Psoas muscle (tissue), 8 donors: ENCODE measurements around the gene HMGN1. TPM values are rescaled to one million over a fixed set of nuclear protein-coding genes. Genes with fewer than 3 reads are reported as not detected.

Source experiments
- ATAC-seq, 4 donors: fragments of 200-7000 bp; cut with Tn5 transposase; one replicate each; pipeline ENCODE4 v1.9.1; 2020; ENCODE audit warnings: moderate library complexity in 3 of 4, mild to moderate bottlenecking in 2 of 4
- DNase-seq, 2 donors: peaks; one replicate each; pipeline ENCODE4 v3.0.0-alpha.2; 2020
- H3K27ac ChIP-seq: fragments of 200-600 bp; one replicate; pipeline ENCODE4 v1.8.0; 2022
- H3K27me3 ChIP-seq, 3 donors: fragments of 200-600 bp in 1 of 3; one replicate each; pipeline versions ENCODE4 v1.6.1 to v1.8.0; 2013 to 2022; ENCODE audit warnings: low read length in 2 of 3, mild to moderate bottlenecking in 2 of 3, moderate library complexity in 1 of 3; ENCODE audit not compliant: insufficient read depth in 3 of 3
- H3K36me3 ChIP-seq, 2 donors: fragments of 200-600 bp in 1 of 2; one replicate each; pipeline versions ENCODE4 v1.6.1 to v1.8.0; 2013 to 2022; ENCODE audit warnings: low read depth in 1 of 2, mild to moderate bottlenecking in 1 of 2, moderate library complexity in 1 of 2; ENCODE audit not compliant: insufficient read depth in 1 of 2
- H3K4me1 ChIP-seq: fragments of 200-600 bp; one replicate; pipeline ENCODE4 v1.8.0; 2022
- H3K4me3 ChIP-seq: fragments of 200-600 bp; one replicate; pipeline ENCODE4 v1.8.0; 2022; ENCODE audit warnings: mild to moderate bottlenecking
- H3K9me3 ChIP-seq: fragments of 200-600 bp; one replicate; pipeline ENCODE4 v1.8.0; 2022
- WGBS, 3 donors: extraction: QIAGEN DNeasy Blood & Tissue Kit; methylation state at CpG; one replicate each; pipeline versions ENCODE4 v1.1.6 to v1.1.7; 2013; 5-methylcytosine and 5-hydroxymethylcytosine counted together
- intact Hi-C, 2 donors: fragments of 100-400 bp; cut with DNase I; formaldehyde crosslinking; loops; one replicate each; pipeline versions ENCODE4 v1.11.0 to v1.14.2; 2022
- polyA plus RNA-seq, 3 donors: library from polyadenylated mRNA; stranded (reverse); fragments of 200-250 nt; gene quantifications; one replicate each; pipeline ENCODE4 v1.2.3, GENCODE V29; 2013
- total RNA-seq, 4 donors: library from RNA; stranded (reverse); fragmentation: NEBNext Ultra II Directional in 2 of 4; extraction: Animal tissue kit (Norgen Biotek cat#: 25700) in 2 of 4; gene quantifications; one replicate each; pipeline versions ENCODE4 v1.2.1 to v1.2.4, GENCODE V29; 2021 to 2023
- TF ChIP-seq, protein P1 (sequence below): fragments of 200-600 bp; IDR thresholded peaks from one replicate; pipeline ENCODE4 v1.8.0; 2022; ENCODE audit warnings: antibody characterized with exemption
- donor health status: healthy with polysubstance abuse.
- donor health status: DM: no; HTN: no; CAD: no; lungs with moderate emphysema.
- donor health status: Bipolar disorder and iron deficiency.
- donor health status: healthy.
- donor health status: DM: yes; HTN: yes; CAD: no.
- donor health status: DM: no; HTN: no; CAD: no.
- donor health status: DM: no; HTN: no; CAD: no.
- donor health status: DM: yes; HTN: yes; CAD: no.

HMGN1 gene
- total and polyA plus RNA-seq, 7 donors = 13.9 to 37.2 (median 17.7) TPM

DNA sequence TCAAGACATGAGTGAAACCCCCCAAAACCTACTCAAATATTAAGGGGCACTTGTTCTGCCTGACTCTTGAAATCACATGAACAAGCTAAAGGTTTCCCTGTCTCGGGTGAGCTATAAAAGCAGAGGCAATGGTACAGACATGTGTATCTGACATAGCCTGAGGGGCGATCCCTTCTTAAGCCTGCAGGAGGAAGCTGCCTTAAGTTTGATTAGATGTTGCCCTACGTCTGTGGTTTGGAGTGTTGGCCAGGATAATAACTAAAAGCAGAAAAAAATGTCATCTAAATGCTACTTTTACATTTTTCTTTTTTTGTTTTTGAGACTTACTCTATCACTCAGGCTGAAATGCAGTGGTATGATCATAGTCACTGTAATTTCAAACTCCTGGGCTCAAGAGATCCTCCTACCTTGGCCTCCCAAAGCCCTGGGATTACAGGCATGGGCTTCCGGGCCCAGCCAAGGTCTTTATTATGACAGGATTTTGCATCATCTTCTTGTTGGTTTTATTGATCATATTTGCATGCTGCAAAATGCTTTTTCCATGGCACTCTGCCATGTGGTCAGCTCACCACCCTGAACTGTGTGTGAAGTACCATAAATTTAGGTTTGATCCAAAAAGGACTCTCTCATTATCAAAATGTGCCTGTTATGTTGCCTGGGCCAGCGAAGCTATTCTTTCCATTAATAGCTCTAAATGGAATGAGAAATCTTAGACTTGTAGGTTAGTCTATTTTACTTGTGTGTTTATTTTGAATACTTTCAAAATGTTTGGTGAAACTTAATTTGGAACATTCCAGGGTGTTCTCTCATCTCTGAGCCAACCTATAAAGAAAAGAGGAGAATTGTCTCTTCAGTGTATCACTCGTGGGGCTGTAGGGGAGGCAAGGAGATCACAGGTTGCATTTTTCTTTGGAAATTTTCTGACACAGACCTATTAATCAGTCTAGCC lies 15.0 kb upstream of the HMGN1 start:
- H3K9me3 ChIP-seq = no peaks in the 10 kb centered on the region
- no peaks in the 10 kb centered on the region for H3K4me1 ChIP-seq
- TF ChIP-seq, protein P1, sequence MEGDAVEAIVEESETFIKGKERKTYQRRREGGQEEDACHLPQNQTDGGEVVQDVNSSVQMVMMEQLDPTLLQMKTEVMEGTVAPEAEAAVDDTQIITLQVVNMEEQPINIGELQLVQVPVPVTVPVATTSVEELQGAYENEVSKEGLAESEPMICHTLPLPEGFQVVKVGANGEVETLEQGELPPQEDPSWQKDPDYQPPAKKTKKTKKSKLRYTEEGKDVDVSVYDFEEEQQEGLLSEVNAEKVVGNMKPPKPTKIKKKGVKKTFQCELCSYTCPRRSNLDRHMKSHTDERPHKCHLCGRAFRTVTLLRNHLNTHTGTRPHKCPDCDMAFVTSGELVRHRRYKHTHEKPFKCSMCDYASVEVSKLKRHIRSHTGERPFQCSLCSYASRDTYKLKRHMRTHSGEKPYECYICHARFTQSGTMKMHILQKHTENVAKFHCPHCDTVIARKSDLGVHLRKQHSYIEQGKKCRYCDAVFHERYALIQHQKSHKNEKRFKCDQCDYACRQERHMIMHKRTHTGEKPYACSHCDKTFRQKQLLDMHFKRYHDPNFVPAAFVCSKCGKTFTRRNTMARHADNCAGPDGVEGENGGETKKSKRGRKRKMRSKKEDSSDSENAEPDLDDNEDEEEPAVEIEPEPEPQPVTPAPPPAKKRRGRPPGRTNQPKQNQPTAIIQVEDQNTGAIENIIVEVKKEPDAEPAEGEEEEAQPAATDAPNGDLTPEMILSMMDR = no peak
- no peaks in the 10 kb centered on the region for H3K36me3 ChIP-seq
- no peak overlapping the region for H3K4me3 ChIP-seq
- no peak overlapping the region for H3K27ac ChIP-seq
- intact Hi-C loops = no loop called here
- ATAC-seq = no peak
- WGBS, 3 donors = 76 to 86% (median 86%) methylated on average over 6 of the region's 6 CpGs
- no peaks in the 10 kb centered on the region for H3K27me3 ChIP-seq
- DNase-seq = no peak

DNA sequence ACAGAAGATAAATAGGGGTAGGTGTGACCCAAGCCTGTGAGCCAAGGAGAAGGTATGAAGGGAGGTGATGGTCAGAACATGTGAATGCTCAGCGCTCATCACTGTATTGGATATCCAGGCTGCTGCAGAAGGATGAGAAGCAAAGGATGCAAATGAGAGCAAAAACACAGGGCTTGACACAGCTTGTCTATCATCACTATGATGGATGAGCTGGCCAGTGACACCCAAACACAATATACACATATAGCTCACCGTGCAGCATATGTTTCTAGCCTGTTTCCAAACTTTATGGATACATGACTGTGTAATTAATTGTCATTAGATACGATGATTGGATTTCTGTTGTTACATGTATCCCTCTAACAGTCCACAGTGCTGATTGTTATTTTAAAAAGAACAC lies 13.8 kb upstream of the HMGN1 start:
- H3K9me3 ChIP-seq = no peaks in the 10 kb centered on the region
- DNase-seq (no peak), ATAC-seq (no peak)
- H3K4me3 ChIP-seq = no peak overlapping the region
- H3K27me3 ChIP-seq = no peaks in the 10 kb centered on the region
- TF ChIP-seq, protein P1 = no peak
- H3K27ac ChIP-seq = no peak overlapping the region
- intact Hi-C loops = no loop called here
- WGBS, 3 donors = 85 to 94% (median 86%) methylated on average over 3 of the region's 3 CpGs
- H3K4me1 ChIP-seq = no peaks in the 10 kb centered on the region
- no peaks in the 10 kb centered on the region for H3K36me3 ChIP-seq

DNA sequence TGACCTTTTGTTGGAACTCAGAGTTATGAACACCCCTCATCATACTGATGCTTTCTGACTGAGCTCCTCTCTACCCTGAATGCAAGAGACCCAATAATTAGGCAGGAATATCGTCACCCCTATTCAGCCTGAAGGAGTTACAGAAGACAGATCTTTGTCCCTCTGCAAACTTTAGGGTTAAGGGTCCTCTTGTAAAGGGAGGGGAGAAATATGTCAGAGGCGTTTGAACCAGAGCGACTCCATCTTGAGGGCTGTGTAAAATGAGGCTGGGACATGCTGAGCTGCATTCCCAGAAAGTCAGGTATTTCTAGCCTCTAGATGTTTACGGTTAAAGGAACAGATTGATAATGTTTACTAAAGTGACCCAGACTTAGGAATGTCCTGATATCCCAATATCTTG lies 10.5 kb upstream of the HMGN1 start:
- Histone ChIP-seq H3K4me3 (no peak overlapping the region), H3K27ac (no peak overlapping the region), H3K36me3 (no peaks in the 10 kb centered on the region), H3K4me1 (no peaks in the 10 kb centered on the region), H3K9me3 (no peaks in the 10 kb centered on the region), H3K27me3 (no peaks in the 10 kb centered on the region)
- TF ChIP-seq, protein P1 = no peak
- intact Hi-C loops = no loop called here
- 76 to 78% (median 77%) methylated on average over 4 of the region's 4 CpGs for WGBS, 3 donors
- ATAC-seq (no peak), DNase-seq (no peak)

DNA sequence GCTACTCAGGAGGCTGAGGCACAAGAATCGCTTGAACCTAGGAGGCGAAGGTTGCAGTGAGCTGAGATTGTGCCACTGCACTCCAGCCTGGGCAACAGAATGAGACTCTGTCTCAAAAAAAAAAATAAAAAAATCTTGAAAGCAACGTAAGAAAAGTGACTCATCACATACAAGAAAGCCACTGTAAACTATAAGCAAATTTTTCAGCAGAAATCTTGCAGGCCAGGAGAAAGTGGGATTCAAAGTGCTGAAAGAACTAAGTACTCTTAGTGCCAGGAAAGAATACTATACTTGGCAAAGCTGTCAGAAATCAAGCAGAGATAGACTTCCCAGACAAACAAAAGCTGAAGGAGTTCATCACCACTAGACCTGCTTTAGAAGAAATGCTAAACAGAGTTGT lies 4.4 kb upstream of the HMGN1 start:
- TF ChIP-seq, protein P1 = no peak
- no peaks in the 10 kb centered on the region for H3K36me3 ChIP-seq
- no peak overlapping the region for H3K4me3 ChIP-seq
- ATAC-seq (no peak), DNase-seq (no peak)
- no peaks in the 10 kb centered on the region for H3K9me3 ChIP-seq
- intact Hi-C loops = loop anchor here in 1 of 2 donors (5.0 kb wide), 1 partner anchor 34 kb away; no protein-coding TSS in a partner anchor
- no peaks in the 10 kb centered on the region for H3K4me1 ChIP-seq
- 81 to 85% (median 82%) methylated on average over 3 of the region's 3 CpGs for whole genome bisulfite sequencing, 3 donors
- H3K27me3 ChIP-seq = no peaks in the 10 kb centered on the region
- no peak overlapping the region for H3K27ac ChIP-seq
